Tongue (tissue), 2 donors: ENCODE results near the gene PLCXD3. TPM values are rescaled to one million over a fixed set of nuclear protein-coding genes. Genes with fewer than 3 reads are reported as not detected.

Experiments used
- DNase-seq: peaks from one replicate; pipeline ENCODE4 v3.0.0-alpha.2; 2015
- total RNA-seq: library from RNA; depleted of rRNA; stranded (reverse); fragments of >200 nt; gene quantifications from one replicate; pipeline ENCODE4 v1.2.3, GENCODE V29; 2014

The PLCXD3 gene
- total RNA-seq, 1 donor from 2014 or later = under 0.01 TPM

DNA sequence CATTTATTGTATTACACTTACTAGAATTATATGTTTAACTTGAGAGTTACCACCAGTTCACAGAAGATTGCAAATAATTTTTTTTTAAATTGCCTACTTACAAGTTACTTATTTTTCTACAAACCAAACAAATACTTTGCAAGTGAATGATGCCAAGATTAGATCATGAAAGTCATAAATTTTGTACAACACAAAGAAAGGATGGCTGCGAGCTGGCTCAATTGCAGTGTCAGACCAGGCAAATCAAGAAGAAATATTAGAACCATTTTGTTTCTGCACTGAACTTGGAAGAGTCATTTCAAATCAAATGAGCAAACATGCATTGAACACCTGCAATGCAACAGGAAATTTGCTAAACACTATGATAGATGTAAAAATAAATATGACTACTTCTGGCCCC lies 97.3 kb downstream of the PLCXD3 start:
- no peak for DNase-seq

DNA sequence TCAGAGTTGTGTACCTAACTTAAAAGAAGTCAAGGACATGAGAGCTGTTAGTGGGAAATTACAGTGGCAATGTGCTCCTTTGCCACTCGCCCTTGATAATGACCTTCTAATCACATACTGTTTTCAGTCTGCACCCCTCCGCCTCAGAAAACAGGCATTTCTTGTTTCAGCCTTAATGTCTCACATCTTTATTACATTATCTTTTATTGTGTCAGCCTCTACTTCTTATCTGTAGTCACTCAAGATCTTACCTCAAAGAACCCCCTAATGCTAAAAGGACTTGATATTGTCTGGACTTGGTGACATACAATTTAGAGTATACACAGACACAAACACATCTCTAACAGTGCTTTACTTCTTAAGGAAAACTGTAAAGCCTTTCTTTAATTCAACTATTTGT lies 97.9 kb downstream of the PLCXD3 start:
- DNase-seq = no peak

DNA sequence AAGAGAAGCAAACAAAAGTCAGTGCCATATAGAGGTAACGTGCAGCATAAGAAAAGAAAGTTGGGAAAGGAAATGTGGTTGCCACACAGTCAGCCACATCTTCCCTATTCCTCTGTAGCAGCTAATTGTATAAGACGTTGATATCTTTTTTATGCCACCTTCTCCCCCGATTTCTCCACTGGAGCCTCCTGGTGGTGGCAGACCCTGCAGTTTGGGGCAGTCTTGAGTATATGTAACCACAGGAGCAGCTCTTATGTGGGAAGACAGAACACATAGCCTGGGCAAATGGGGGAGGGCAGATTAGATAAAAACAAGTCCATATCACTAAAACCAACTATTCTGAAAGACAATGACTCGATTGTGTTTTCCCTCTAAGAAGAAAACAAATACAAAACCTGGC lies 99.7 kb downstream of the PLCXD3 start:
- no peak for DNase-seq

DNA sequence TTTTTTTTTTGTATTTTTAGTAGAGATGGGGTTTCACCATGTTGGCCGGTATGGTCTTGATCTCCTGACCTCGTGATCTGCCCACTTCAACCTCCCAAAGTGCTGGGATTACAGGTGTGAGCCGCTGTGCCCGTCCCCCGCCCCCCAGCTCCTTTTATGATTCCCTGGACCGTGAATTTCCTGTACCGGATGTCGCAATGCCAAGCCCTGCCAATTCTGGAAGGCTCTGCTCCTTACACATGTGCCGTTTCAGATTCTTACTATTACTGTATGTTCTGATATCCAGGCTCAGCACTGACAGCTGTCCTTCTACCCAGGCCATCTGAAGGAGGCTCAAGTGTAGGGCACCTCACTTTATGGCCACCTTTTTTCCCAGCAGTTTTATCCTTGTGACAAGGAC lies 100.1 kb downstream of the PLCXD3 start:
- no peak for DNase-seq

DNA sequence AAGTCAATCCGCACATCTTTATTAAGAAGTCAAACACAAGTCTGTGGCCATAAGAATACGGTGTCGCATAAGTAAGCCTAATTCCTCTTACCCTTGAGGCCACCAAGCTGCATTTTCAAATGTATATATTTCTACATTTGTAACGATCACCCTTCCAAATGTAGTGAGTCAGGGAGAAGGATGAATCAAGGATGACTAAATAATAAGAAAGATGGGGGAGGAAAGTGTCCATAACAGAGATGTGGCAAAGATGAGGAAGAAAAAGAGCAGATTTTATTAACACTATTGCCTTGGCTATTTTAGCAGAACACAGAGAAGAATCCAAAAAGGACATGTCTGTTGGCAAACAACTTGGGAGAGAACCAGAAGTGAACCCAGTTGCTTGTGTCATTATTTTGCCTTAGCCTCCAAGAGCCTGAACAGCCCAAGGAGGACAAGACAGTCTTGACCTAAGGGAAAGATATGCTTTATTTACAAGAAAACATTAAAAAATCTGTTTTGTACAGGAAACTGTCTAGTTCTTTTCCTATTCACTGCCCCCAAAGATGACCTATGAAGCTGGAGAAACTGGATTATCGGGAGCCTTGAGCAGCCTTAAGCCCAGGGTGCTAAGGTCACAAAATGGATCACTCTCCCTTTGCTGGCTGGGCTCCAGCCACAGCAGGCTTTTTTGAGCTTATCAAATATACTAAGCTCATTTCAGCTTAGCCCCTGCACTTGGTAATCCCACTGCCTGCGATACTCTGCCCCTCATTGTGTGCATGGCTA lies 101.5 kb downstream of the PLCXD3 start:
- DNase-seq = no peak

DNA sequence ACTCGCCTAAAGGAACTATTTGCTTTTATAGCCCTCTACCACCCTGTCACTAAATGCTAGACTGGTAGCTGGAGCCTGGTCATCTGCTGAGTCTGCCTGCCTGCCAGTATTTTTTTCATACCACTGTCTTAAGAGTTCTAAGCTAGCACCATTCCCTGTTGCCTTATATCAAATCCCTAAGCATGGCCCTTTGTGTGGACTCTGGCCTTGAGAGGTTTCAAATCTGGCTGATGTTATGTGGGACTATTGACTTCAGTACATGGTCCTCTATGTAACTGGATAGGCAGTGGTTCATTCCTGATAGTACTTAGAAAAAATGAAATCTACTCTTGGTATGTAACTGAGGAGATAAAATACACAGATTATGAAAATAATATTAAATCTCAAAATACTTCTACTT lies 103.5 kb downstream of the PLCXD3 start:
- no peak for DNase-seq

DNA sequence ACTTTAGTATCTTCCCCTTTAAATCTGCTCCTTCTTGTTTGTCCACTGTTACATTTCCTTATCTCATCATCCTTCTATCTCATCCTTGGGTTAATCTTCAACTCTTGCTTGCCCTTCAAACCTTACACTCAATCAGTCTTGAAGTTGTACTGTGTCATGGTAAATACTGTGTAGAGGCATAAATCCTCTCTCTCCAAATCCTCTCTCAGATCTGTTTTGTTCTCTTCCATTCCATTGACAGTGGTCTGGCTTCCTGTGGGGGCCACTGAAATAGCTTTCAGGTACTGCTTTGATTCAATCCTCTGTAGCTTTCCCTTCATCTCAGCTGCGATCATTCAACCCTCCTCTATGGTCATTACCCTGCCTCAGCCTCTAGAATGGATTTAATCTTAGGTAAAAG lies 104.0 kb downstream of the PLCXD3 start:
- no peak for DNase-seq

DNA sequence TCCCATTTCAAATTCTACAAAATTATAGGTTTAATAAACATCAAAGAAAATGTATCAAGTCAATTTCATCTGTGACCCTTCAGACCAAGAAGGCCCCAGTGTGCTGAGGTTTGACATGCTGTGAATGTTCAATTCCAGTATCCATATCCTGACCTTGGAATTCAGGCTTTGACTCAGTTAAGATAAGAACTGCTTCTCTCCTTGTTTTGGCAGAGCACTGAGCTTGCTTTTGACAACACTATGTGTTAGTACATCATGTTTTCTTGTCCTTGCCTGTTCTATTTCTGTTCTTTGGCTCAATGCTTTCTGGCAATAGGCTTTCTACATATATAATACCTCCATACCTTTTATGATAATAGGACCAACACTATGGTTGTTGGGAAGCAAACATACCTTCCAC lies 105.6 kb downstream of the PLCXD3 start:
- no peak for DNase-seq

DNA sequence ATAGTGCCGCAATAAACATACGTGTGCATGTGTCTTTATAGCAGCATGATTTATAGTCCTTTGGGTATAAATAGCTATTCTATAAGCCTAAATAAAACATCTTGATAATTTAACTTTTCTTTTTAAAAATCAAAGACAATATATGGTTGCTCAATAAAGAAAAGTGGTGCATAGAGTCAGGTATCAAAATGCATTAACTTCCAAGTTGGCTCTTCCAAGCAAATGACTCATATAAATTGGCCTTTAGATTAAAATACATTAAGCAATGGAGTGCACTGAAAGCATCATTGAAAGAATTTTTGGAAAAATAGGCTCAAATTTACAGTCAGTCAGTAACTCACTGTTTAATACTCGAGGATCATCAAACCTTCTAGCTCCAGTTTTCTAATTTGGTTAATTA lies 106.6 kb downstream of the PLCXD3 start:
- DNase-seq = no peak

DNA sequence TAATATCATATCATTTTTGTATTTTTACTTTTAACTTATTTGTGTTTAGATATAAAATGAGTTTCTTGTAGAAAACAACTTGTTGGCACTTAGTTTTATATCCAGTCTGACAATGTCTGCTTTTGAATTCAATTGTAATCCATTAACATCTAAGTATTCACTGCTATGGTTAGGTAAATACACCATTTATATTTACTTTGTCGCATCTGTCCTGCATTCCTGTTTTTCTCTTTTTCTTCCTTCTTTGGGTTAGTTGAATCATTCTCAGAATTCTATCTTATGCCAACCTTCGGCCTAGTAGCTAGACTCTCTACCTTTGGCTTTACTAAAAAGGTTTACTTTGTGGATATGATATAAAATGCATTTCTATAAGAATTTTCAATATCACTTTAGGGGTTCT lies 107.6 kb downstream of the PLCXD3 start:
- DNase-seq = no peak

DNA sequence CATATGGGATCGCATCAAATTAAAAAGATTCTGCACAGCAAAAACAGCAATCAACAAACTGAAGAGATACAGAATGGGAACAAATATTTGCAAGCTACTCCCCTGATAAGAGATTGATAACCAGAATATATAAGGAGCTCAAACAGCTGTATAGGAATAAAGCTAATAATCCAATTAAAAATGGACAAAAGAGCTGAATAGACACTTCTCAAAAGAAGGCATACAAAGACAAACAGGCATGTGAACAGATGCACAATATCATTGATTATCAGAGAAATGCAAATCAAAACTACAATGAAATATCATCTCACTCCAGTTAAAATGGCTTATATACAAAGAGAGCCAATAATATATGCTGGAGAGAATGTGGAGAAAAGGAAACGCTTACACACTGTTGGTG lies 110.6 kb downstream of the PLCXD3 start:
- DNase-seq = no peak

DNA sequence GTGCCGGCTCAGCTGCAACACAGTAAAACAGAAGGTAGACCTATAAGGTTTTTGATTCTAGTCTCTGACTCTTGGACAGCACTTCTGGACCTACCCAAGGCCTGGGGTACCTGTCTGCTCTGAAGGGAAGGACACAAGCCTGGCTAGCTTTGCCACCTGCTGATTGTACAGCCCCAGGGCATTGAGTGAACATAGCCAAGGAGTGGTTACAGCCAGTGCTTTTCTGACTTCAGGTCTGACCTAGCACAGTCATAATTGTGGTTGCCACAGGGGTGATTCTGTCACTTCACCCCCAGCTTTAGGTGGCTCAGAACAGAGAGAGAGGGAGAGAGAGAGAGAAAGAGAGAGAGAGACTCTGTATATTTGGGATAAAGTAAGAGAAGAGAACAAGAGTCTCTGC lies 118.4 kb downstream of the PLCXD3 start:
- DNase-seq = no peak

DNA sequence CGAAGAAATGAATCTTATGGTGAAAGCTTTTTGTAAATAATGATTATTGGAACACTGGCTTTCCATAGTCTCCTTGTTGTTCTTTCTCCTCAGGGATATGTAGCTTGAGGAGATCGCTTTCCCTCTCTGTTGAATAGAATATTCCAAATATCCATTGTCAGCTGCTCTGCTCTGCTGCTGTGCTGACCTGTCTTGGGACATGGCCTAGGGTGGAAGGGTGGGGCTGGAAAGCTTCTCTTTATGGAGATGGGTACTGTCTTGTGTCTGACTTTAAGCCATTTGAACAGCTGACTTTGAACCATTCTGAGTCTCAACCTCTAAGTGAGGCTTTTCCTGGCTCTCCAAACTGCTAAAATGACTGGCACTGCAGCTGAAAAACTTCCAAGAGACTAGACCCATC lies 135.8 kb downstream of the PLCXD3 start:
- no peak for DNase-seq

DNA sequence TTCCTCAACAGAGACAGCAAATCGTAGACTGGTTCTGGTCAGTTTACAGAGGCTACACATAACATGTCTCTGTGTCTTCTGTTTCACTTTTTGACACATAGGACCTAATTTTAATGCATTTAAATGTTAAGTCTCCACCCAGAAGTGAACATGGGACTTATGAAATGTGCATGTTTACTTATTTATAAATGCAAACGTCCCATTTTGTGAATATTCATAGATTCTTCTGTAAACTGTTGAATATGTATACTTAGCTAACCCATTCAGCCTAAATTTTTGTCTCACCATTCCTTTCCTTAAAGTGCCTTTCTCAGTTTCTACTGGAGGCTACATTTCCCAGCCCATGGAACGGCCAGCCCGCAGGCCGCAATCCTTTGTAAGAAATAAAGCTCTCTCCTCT lies 137.2 kb downstream of the PLCXD3 start:
- no peak for DNase-seq

DNA sequence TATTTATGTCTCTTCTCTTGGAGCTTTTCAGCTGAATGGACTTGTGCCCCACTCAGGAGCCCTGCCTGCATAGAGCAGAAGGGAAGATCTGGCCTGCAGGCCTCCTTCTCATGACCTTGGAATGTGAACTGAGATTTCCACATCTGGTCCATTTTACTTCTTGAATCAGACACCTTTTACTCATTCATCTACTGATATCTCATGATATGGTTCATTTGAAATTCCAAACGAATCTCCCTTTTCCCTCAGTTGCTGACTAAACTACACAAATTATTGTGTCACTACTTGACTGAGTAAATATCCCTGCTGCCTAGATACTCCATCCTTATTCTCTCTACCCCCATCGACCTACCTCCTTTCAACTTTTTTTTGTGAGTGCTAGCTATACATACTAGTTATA lies 138.7 kb downstream of the PLCXD3 start:
- no peak for DNase-seq

DNA sequence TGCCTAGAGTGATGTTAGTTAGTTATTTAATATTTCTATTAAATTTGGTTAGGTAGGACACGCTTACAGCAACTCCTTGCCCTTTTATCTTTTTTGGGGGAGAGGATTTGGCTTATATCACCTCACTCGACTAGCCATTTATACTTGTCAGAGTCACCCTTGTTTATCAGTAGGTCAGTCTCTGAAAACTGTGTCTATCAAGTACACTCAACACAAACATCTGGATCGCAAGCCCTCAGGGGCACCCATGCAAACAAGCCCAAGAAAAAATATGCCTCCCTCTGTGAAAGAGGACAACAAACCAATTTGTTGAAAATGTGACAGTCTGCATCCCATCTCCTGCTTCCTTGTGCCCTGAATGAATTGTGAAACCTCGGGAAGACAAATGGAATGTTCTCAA lies 139.9 kb downstream of the PLCXD3 start:
- no peak for DNase-seq

DNA sequence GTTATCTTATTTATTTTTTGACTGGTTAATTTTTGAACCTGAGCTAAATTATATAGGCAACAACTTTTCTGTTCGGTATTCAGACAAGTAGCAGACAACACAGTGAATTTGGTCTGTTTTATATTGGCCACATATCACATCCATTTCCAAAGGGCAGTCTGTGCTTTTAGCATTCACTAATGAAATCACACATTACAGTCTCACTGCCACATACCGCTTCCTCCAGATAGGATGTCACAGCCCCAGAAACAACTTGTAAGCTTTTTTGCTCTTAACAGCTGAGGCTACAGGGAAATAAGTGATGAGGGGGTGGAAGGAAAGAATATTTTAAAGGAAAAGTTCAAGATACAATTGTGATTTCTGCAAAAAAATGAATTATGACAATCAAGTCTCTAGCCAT lies 140.6 kb downstream of the PLCXD3 start:
- DNase-seq = no peak

DNA sequence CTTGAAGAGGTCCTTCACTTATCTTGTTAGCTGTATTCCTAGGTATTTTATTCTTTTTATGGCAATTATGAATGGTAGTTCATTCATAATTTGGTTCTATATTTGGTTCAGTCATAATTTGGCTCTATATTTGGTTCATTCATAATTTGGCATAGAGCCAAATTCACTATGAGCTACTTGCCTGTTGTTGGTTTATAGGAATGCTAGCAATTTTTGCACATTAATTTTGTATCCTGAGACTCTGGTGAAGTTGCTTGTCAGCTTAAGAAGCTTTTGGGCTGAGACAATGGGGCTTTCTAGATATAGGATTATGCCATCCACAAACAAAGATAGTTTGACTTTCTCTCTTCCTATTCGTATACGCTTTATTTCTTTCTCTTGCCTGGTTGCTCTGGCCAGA lies 142.2 kb downstream of the PLCXD3 start:
- no peak for DNase-seq

DNA sequence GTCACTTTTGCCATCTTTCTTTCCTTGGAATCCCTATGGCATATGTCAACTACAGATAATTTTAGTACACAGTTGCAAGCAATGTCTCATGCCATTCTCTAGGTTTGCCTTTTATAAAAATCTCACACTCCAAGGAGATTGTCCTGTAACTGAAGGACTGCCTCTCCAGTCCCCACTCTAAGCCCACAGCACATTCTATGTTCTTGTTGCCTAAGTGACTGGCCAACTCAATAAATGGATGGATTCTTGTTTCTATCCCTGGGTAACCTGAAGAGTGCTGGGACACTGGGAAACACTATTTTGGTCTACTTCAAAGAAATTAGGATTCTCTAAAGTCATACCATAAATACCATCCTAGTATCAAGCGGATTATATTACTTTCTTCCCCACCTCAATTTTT lies 145.0 kb downstream of the PLCXD3 start:
- no peak for DNase-seq

DNA sequence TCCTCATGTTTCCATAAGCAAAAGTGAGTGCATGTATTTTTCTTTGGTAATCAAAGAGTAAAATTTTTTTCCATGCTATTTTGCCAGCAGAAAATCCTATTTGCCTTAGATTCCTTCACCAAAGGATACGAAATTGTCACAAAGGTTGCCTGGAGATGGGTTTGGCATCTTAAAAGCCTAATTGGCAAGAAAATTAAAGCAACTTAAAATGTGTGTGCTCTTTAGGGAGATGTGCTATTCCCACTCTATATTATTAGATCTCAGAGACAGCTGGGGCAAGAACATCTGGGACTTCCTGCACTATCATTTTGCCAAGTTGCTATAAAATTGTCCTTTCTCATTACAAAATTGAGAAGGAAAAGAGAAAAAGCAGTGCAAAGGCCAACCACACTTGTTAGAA lies 146.1 kb downstream of the PLCXD3 start:
- DNase-seq = peak; percentile 0

DNA sequence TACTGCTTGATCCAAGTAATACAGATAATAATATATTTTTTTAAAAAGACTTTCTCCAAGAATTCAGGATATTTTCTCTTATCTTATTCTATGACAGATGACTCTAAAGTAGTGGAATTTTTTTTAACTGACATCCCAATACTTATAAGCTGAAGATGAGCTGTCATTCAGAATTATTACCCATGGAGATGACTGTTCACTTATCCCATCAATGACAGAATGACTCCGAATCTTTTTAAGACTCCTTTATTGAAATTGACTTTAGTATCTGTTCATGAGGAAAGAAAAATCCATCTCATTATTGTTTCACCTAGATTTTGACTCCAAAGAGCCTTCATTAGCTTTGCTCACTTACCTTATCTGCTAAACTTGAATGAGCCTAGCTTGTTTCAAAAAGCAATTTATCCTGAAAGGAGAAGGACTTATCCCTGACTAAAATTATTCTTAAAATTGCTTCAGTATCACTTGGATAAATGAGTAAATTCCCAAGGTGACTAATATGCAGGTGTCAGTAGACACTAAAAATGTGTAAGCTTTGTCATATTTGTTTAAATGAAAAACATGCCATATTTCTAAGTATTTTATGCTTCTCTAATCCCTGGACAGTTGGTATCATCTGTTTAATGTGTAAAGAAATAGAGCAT lies 146.9 kb downstream of the PLCXD3 start:
- DNase-seq = no peak

DNA sequence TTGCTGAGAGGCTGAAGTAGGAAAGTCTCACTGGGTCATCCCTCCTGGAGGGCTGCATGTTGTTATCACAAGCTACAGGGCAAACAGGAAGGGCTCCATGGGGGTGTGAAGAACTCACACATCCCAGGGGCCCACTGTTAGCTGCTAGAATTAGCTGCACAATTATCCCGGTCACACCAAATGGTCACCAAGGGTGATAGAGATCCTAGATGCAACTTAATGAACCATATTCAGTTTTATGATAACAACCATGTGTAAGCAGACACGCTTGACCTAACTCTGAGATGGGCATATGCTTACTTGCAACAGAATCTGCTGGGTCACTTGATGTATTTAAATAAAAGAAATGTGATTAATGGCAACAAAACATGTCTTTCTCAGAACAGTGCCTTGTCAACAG lies 153.6 kb downstream of the PLCXD3 start:
- DNase-seq = no peak

DNA sequence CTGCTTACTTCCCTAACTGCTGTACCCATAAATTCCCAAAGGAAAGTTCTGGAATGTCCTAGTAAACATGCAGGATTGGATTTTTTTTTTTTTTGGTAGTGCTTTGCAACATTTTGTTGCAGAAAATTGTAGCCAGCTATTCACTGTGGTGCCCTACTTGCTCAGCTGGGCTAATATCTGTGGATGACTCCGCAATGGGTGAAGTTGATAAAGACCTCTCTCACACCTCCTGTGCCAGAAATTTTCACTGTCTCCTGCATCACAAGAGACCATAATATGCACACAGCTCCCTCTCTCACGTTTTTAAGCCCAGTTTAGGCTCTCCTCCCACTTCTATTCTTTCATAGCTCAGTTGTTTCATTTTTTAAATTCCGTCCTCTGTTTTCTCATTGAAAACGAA lies 160.6 kb downstream of the PLCXD3 start:
- DNase-seq = no peak

DNA sequence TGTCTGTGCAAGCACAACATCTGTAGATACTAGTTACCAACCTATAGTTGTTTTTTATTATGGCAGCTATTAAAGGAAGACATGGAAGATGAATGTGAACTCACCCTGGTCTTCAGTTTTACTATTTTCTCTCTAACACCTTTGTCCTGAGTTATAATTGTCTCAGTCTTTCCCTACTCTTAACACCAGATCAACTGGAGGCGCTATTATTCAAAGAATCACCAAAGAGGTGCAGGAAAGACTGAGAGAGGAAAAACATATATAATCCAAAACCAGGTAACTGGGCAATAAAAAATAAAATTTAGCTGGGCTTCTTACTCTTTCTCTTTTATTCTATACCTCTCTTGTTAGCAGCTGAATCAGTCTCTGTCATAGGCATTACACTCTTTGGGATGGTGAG lies 162.8 kb downstream of the PLCXD3 start:
- DNase-seq = no peak
